Endothelial cell of umbilical vein (primary cell): ENCODE measurements around the gene RBM44. TPM values are rescaled to one million over a fixed set of nuclear protein-coding genes. Genes with fewer than 3 reads are reported as not detected.

Source experiments
- BruUV-seq: library from RNA; stranded (reverse); fragments of 400-500 nt; replicated peaks from 2 replicates; lab custom pipeline; 2021; lab: Mats Ljungman, UMichigan
- CTCF ChIA-PET: fragments of 300-600, 350-600 bp; sonication (Branson Sonifier 250); formaldehyde crosslinking; loops from one replicate; lab custom pipeline; 2021; ENCODE audit warnings: antibody characterized with exemption, inconsistent platforms; lab: Charles Lee
- POLR2A ChIA-PET: fragments of 300-600, 350-600 bp; sonication (Branson Sonifier 250); formaldehyde crosslinking; loops from one replicate; lab custom pipeline; 2021; ENCODE audit warnings: antibody characterized with exemption, inconsistent platforms; lab: Charles Lee
- DNase-seq: peaks from one replicate; pipeline ENCODE4 v3.0.0-alpha.2; 2011; ENCODE audit warnings: low read depth, low spot score
- FAIRE-seq: peaks from 2 replicates; lab custom pipeline; 2011; peaks lifted over from hg19 to GRCh38; lab: Jason Lieb, UNC
- H2AFZ ChIP-seq: 2 replicates; pipeline ENCODE4 v1.6.0; 2012; ENCODE audit warnings: low read depth, low read length, control low read depth, inconsistent platforms
- H3K27ac ChIP-seq: 2 replicates; pipeline ENCODE4 v1.5.1; 2011; ENCODE audit warnings: low read depth, mild to moderate bottlenecking, control low read depth, low read length, moderate library complexity; ENCODE audit not compliant: insufficient read depth
- H3K27me3 ChIP-seq, 2 experiments: 2 replicates each; pipeline versions ENCODE4 v1.6.0 to v1.6.1; 2011; ENCODE audit warnings: low read length in 2 of 2, mixed read lengths in 1 of 2; ENCODE audit not compliant: control insufficient read depth in 2 of 2, insufficient read depth in 2 of 2
- H3K36me3 ChIP-seq, 2 experiments: 2 replicates in 1 of 2; 3 replicates in 1 of 2; pipeline ENCODE4 v1.5.1; 2011; ENCODE audit warnings: low read length in 2 of 2, mild to moderate bottlenecking in 1 of 2, moderate library complexity in 1 of 2; ENCODE audit not compliant: control insufficient read depth in 2 of 2, insufficient read depth in 2 of 2; ENCODE audit errors: extremely low read depth in 1 of 2
- H3K4me1 ChIP-seq: 3 replicates; pipeline ENCODE4 v1.5.1; 2011; ENCODE audit warnings: mild to moderate bottlenecking, low read length; ENCODE audit not compliant: control insufficient read depth, insufficient read depth; ENCODE audit errors: extremely low read depth
- H3K4me2 ChIP-seq: 2 replicates; pipeline ENCODE4 v1.6.1; 2011; ENCODE audit warnings: low read length, control low read depth, mixed read lengths; ENCODE audit not compliant: insufficient read depth
- H3K4me3 ChIP-seq, 3 experiments: fragments of 200-600 bp in 1 of 3; sonication (generic), shearing (Covaris generic) in 1 of 3; replicated peaks in 1 of 3; 2 replicates each; pipeline ENCODE4 v1.5.1; 2011 to 2016; ENCODE audit warnings: control low read depth in 3 of 3, low read length in 3 of 3, mild to moderate bottlenecking in 2 of 3, inconsistent platforms in 1 of 3, low read depth in 1 of 3, moderate library complexity in 1 of 3; ENCODE audit not compliant: insufficient read depth in 1 of 3
- H3K79me2 ChIP-seq: 2 replicates; pipeline ENCODE4 v1.6.0; 2012; ENCODE audit warnings: low read length, inconsistent platforms; ENCODE audit not compliant: control insufficient read depth, insufficient read depth
- H3K9ac ChIP-seq: replicated peaks from 2 replicates; pipeline ENCODE3; 2011; ENCODE audit warnings: low read length, control low read depth; ENCODE audit not compliant: insufficient read depth; ENCODE audit errors: extremely low read depth
- H3K9me1 ChIP-seq: replicated peaks from 3 replicates; pipeline ENCODE4 v1.6.0; 2011; ENCODE audit warnings: mild to moderate bottlenecking, low read length; ENCODE audit not compliant: control insufficient read depth, insufficient read depth; ENCODE audit errors: extremely low read depth
- H3K9me3 ChIP-seq: replicated peaks from 2 replicates; pipeline ENCODE4 v1.5.1; 2012; ENCODE audit warnings: low read length, inconsistent platforms; ENCODE audit not compliant: control insufficient read depth, insufficient read depth
- H4K20me1 ChIP-seq: replicated peaks from 2 replicates; pipeline ENCODE3; 2011; ENCODE audit warnings: mild to moderate bottlenecking, low read length; ENCODE audit not compliant: control insufficient read depth, insufficient read depth; ENCODE audit errors: extremely low read depth
- CTCF ChIP-seq, 2 donors: IDR thresholded peaks; 1 replicate in 1 of 2; 2 replicates in 1 of 2; pipeline ENCODE4 v1.5.1; 2011; ENCODE audit warnings: low read length in 2 of 2, mild to moderate bottlenecking in 2 of 2, moderate library complexity in 2 of 2, control low read depth in 1 of 2, inconsistent platforms in 1 of 2, low read depth in 1 of 2; ENCODE audit not compliant: insufficient read depth in 1 of 2; ENCODE audit errors: extremely low read depth in 1 of 2
- EZH2 ChIP-seq: IDR thresholded peaks from 2 replicates; pipeline ENCODE4 v1.6.1; 2012; ENCODE audit warnings: borderline replicate concordance, low read depth, mild to moderate bottlenecking, moderate library complexity, low read length, inconsistent platforms; ENCODE audit not compliant: severe bottlenecking
- FOS ChIP-seq: IDR thresholded peaks from 2 replicates; pipeline ENCODE4 v1.6.1; 2011; ENCODE audit warnings: mild to moderate bottlenecking, low read length, moderate library complexity, borderline replicate concordance; ENCODE audit not compliant: insufficient read depth
- GATA2 ChIP-seq: IDR thresholded peaks from 2 replicates; pipeline ENCODE4 v1.7.0; 2011; ENCODE audit warnings: low read depth, mild to moderate bottlenecking, moderate library complexity, mixed read lengths, low read length; ENCODE audit not compliant: insufficient read length, insufficient read depth
- JUN ChIP-seq: IDR thresholded peaks from 2 replicates; pipeline ENCODE4 v1.6.1; 2011; ENCODE audit warnings: borderline replicate concordance, low read depth; ENCODE audit not compliant: insufficient read length, insufficient read depth
- MAX ChIP-seq: IDR thresholded peaks from 2 replicates; pipeline ENCODE4 v1.6.1; 2011; ENCODE audit not compliant: insufficient read depth, insufficient read length
- MYC ChIP-seq: IDR thresholded peaks from one replicate; pipeline ENCODE4 v1.6.1; 2011; ENCODE audit warnings: mild to moderate bottlenecking, low read depth, low read length
- POLR2A ChIP-seq: IDR thresholded peaks from 2 replicates; pipeline ENCODE4 v1.6.1; 2012; ENCODE audit warnings: low read depth, mild to moderate bottlenecking, control low read depth, low read length
- POLR2AphosphoS5 ChIP-seq: IDR thresholded peaks from 2 replicates; pipeline ENCODE4 v1.6.1; 2012; ENCODE audit warnings: low read depth, mild to moderate bottlenecking, control low read depth, low read length, moderate library complexity; ENCODE audit not compliant: insufficient read depth
- dilution Hi-C: fragments of 300-500 bp; cut with MboI; formaldehyde crosslinking; loops from one replicate; pipeline ENCODE4 v1.15.0; 2019; ENCODE audit warnings: low sequenced_read_pairs; ENCODE audit not compliant: extremely low pct_ligation_motif_present
- intact Hi-C: fragments of 100-400 bp; cut with micrococcal nuclease; formaldehyde crosslinking; loops from one replicate; pipeline ENCODE4 v1.10.0; 2022
- polyA plus RNA-seq, 4 experiments: library from polyadenylated mRNA; depleted of rRNA in 3 of 4; stranded (reverse) in 3 of 4; unstranded in 1 of 4; fragments of >200 nt; gene quantifications; 2 replicates each; pipeline versions ENCODE4 v1.2.1 to v1.2.3, GENCODE V29; 2011 to 2012; ENCODE audit warnings: missing spikeins in 1 of 4
- total RNA-seq: library from RNA; stranded (reverse); gene quantifications from 2 replicates; pipeline ENCODE4 v1.2.3, GENCODE V29; 2021

RBM44 gene
- total and polyA plus RNA-seq, 2 donors (not counting 3 experiments of a cell fraction or from before 2014, with no cell fraction given), result 0.14 to 0.53 TPM

- Histone ChIP-seq H4K20me1 (no peaks in the 10 kb centered on the region), H3K9ac (no peak overlapping the region), H3K4me3 (no peak overlapping the region), H3K36me3 (no peaks in the 10 kb centered on the region), H2AFZ (no peak overlapping the region), H3K9me3 (no peaks in the 10 kb centered on the region), H3K4me2 (no peak overlapping the region), H3K27me3 (no peaks in the 10 kb centered on the region), H3K27ac (no peak overlapping the region), H3K79me2 (no peaks in the 10 kb centered on the region), H3K4me1 (no peaks in the 10 kb centered on the region), H3K9me1 (no peaks in the 10 kb centered on the region)
- intact Hi-C loops (no loop called here), dilution Hi-C loops (no loop called here)
- TF ChIP-seq POLR2A (no peak), EZH2 (no peak), FOS (no peak), POLR2AphosphoS5 (no peak), JUN (no peak), MYC (no peak), MAX (no peak), GATA2 (no peak), CTCF (IDR thresholded peaks at IDR 0.05; ENCODE audit: extremely low read depth in 1 of 2, insufficient read depth in 1 of 2, low read depth in 1 of 2, low read length in 2 of 2) (no peak)
- BruUV-seq, result no TSS peak
- DNase-seq, result peak; percentile 16
- ChIA-PET CTCF (interaction anchor here (1.5 kb wide), 1 partner anchor 15 kb away, joined by 6 read pairs; no protein-coding TSS in a partner anchor), POLR2A (no interaction called here)
- peak; percentile 71 for FAIRE-seq
These were observed 8.2 kb upstream of the RBM44 start for GRCh38 chr2:237790353-237790752.
